ENCODE data around the gene FAM149A.

Gene FAM149A

GRCh38 chr4:186068581-186069348 lies 35.7 kb upstream of the FAM149A start, which contains the start of gene TLR3:
Gene TLR3, plus strand, starts transcription at chr4:186069156. Its CDS starts 7,464 bp downstream, at chr4:186076620.
- peak within 1 kb of the TSS; percentile 40 for H3K4me3 ChIP-seq (ENCODE audit: low read depth, low read length)
- H3K27me3 ChIP-seq = no peaks in the 10 kb centered on the region
- no peaks in the 10 kb centered on the region for H3K36me3 ChIP-seq
- H3K9me3 ChIP-seq = no peaks in the 10 kb centered on the region
- no peak for DNase-seq
- H3K4me1 ChIP-seq = no peaks in the 10 kb centered on the region
- no peak for TF ChIP-seq CTCF (IDR thresholded peaks at IDR 0.05; ENCODE audit: low read depth, low read length)

GRCh38 chr4:186069729-186070128 lies 34.8 kb upstream of the FAM149A start:
- Histone ChIP-seq H3K9me3 (no peaks in the 10 kb centered on the region), H3K36me3 (no peaks in the 10 kb centered on the region), H3K27me3 (no peaks in the 10 kb centered on the region), H3K4me3 (ENCODE audit: low read depth, low read length) (no peak overlapping the region), H3K4me1 (no peaks in the 10 kb centered on the region)
- no peak for TF ChIP-seq CTCF (IDR thresholded peaks at IDR 0.05; ENCODE audit: low read depth, low read length)
- no peak for DNase-seq

- TF ChIP-seq CTCF (IDR thresholded peaks at IDR 0.05; ENCODE audit: low read depth, low read length) = no peak
- H3K27me3 ChIP-seq = peaks cover 5% of the 10 kb centered on the region
- no peak overlapping the region for H3K4me3 ChIP-seq (ENCODE audit: low read depth, low read length)
- no peaks in the 10 kb centered on the region for H3K4me1 ChIP-seq
- H3K36me3 ChIP-seq = no peaks in the 10 kb centered on the region
- no peak for DNase-seq
- H3K9me3 ChIP-seq = no peaks in the 10 kb centered on the region
These were observed 32.0 kb upstream of the FAM149A start for GRCh38 chr4:186072516-186072915.

- H3K36me3 ChIP-seq = no peaks in the 10 kb centered on the region
- no peak for TF ChIP-seq CTCF (IDR thresholded peaks at IDR 0.05; ENCODE audit: low read depth, low read length)
- DNase-seq = no peak
- no peaks in the 10 kb centered on the region for H3K9me3 ChIP-seq
- H3K4me3 ChIP-seq (ENCODE audit: low read depth, low read length) = no peak overlapping the region
- peaks cover 19% of the 10 kb centered on the region for H3K27me3 ChIP-seq
- no peaks in the 10 kb centered on the region for H3K4me1 ChIP-seq
These were observed 30.3 kb upstream of the FAM149A start for GRCh38 chr4:186074189-186074588.

- H3K27me3 ChIP-seq = peaks cover 26% of the 10 kb centered on the region
- H3K4me1 ChIP-seq = no peaks in the 10 kb centered on the region
- no peak for TF ChIP-seq CTCF (IDR thresholded peaks at IDR 0.05; ENCODE audit: low read depth, low read length)
- no peak overlapping the region for H3K4me3 ChIP-seq (ENCODE audit: low read depth, low read length)
- DNase-seq = no peak
- no peaks in the 10 kb centered on the region for H3K36me3 ChIP-seq
- no peaks in the 10 kb centered on the region for H3K9me3 ChIP-seq
These were observed 25.4 kb upstream of the FAM149A start for GRCh38 chr4:186078981-186079638.

GRCh38 chr4:186079694-186080093 lies 24.8 kb upstream of the FAM149A start:
- H3K36me3 ChIP-seq = no peaks in the 10 kb centered on the region
- H3K27me3 ChIP-seq = peaks cover 26% of the 10 kb centered on the region
- DNase-seq = no peak
- H3K4me3 ChIP-seq (ENCODE audit: low read depth, low read length) = no peak overlapping the region
- H3K9me3 ChIP-seq = no peaks in the 10 kb centered on the region
- H3K4me1 ChIP-seq = no peaks in the 10 kb centered on the region
- TF ChIP-seq CTCF (IDR thresholded peaks at IDR 0.05; ENCODE audit: low read depth, low read length) = no peak

Data from BE2C (cell line).